Mammary epithelial cell (primary cell): ENCODE data around the gene CCT5.

Source experiments
- EZH2 ChIP-seq: IDR thresholded peaks from 2 replicates; pipeline ENCODE4 v1.6.1; 2012; ENCODE audit warnings: low read length, inconsistent platforms, borderline replicate concordance
- TF ChIP-seq, protein P1 (sequence below), 2 donors: IDR thresholded peaks in 1 of 2; conservative IDR thresholded peaks in 1 of 2; 2 replicates each; pipeline ENCODE4 v1.5.1; 2011 to 2012; ENCODE audit warnings: inconsistent platforms in 2 of 2, low read length in 2 of 2, mild to moderate bottlenecking in 2 of 2, control low read depth in 1 of 2, low read depth in 1 of 2; ENCODE audit not compliant: insufficient read depth in 1 of 2; ENCODE audit errors: extremely low read depth in 1 of 2

DNA sequence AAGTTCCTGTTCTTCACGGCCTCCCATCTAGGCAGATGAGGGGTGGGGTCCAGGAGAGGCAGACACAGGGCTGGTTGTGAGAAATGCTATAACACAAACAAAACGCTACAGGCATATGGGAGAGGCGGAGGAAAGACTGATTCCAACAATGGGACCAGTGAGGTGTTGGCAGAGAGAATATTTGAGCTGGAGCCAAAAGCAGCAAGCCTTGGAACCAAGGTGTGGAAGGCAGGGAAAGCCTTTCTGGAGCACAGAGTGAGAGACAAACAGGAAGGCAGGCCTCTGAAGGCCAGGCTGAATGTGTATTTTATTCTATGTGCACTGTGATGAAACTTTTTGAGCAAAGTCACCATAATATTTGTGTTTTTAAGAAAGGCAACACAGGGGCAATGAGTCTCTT lies 3.3 kb upstream of the CCT5 start:
- TF ChIP-seq EZH2 = no peak
- TF ChIP-seq, protein P1, sequence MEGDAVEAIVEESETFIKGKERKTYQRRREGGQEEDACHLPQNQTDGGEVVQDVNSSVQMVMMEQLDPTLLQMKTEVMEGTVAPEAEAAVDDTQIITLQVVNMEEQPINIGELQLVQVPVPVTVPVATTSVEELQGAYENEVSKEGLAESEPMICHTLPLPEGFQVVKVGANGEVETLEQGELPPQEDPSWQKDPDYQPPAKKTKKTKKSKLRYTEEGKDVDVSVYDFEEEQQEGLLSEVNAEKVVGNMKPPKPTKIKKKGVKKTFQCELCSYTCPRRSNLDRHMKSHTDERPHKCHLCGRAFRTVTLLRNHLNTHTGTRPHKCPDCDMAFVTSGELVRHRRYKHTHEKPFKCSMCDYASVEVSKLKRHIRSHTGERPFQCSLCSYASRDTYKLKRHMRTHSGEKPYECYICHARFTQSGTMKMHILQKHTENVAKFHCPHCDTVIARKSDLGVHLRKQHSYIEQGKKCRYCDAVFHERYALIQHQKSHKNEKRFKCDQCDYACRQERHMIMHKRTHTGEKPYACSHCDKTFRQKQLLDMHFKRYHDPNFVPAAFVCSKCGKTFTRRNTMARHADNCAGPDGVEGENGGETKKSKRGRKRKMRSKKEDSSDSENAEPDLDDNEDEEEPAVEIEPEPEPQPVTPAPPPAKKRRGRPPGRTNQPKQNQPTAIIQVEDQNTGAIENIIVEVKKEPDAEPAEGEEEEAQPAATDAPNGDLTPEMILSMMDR (conservative IDR thresholded peaks at IDR 0.05 in 1 of 2, IDR thresholded peaks at IDR 0.05 in 1 of 2; ENCODE audit: extremely low read depth in 1 of 2, insufficient read depth in 1 of 2, low read depth in 1 of 2, low read length in 2 of 2) = no peak
